ENCODE measurements around the gene TCP11L2. TPM values are rescaled to one million over a fixed set of nuclear protein-coding genes. Genes with fewer than 3 reads are reported as not detected.
A peak's percentile ranks its signal among the peaks of the same experiment; 100 is the strongest.

Gene TCP11L2
- total and polyA plus RNA-seq, 2 of the 13 experiments (the other 11 are each of a cell fraction or from before 2014, with no cell fraction given): 4.6 to 24.1 TPM

GRCh38 chr12:106274575-106275121 is 27.9 kb upstream of the TCP11L2 start (continued):
- TF ChIP-seq, protein P1, sequence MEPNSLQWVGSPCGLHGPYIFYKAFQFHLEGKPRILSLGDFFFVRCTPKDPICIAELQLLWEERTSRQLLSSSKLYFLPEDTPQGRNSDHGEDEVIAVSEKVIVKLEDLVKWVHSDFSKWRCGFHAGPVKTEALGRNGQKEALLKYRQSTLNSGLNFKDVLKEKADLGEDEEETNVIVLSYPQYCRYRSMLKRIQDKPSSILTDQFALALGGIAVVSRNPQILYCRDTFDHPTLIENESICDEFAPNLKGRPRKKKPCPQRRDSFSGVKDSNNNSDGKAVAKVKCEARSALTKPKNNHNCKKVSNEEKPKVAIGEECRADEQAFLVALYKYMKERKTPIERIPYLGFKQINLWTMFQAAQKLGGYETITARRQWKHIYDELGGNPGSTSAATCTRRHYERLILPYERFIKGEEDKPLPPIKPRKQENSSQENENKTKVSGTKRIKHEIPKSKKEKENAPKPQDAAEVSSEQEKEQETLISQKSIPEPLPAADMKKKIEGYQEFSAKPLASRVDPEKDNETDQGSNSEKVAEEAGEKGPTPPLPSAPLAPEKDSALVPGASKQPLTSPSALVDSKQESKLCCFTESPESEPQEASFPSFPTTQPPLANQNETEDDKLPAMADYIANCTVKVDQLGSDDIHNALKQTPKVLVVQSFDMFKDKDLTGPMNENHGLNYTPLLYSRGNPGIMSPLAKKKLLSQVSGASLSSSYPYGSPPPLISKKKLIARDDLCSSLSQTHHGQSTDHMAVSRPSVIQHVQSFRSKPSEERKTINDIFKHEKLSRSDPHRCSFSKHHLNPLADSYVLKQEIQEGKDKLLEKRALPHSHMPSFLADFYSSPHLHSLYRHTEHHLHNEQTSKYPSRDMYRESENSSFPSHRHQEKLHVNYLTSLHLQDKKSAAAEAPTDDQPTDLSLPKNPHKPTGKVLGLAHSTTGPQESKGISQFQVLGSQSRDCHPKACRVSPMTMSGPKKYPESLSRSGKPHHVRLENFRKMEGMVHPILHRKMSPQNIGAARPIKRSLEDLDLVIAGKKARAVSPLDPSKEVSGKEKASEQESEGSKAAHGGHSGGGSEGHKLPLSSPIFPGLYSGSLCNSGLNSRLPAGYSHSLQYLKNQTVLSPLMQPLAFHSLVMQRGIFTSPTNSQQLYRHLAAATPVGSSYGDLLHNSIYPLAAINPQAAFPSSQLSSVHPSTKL (CRISPR knock-in tag; IDR thresholded peaks at IDR 0.05): peak; percentile 65
- TF ChIP-seq GATA4 (IDR thresholded peaks at IDR 0.05; ENCODE audit: borderline replicate concordance, low read depth) (no peak), GLI4 (CRISPR knock-in tag; IDR thresholded peaks at IDR 0.05; ENCODE audit: borderline replicate concordance) (no peak), ZFX (CRISPR knock-in tag; IDR thresholded peaks at IDR 0.05; ENCODE audit: low read depth) (peak; percentile 10; the same call in 1 of the 2 replicates), NR2F6 (IDR thresholded peaks at IDR 0.05) (peak; percentile 36), NR2F6 (CRISPR knock-in tag; IDR thresholded peaks at IDR 0.05) (no peak), ZNF570 (CRISPR knock-in tag; IDR thresholded peaks at IDR 0.05; ENCODE audit: borderline replicate concordance) (no peak), LCORL (IDR thresholded peaks at IDR 0.05) (no peak), LCORL (CRISPR knock-in tag; IDR thresholded peaks at IDR 0.05) (no peak), ZSCAN20 (CRISPR knock-in tag; IDR thresholded peaks at IDR 0.05; ENCODE audit: borderline replicate concordance) (peak; percentile 54; the same call in 1 of the 2 replicates), ZNF761 (CRISPR knock-in tag; conservative IDR thresholded peaks at IDR 0.05) (no peak), ZNF580 (CRISPR knock-in tag; IDR thresholded peaks at IDR 0.05; ENCODE audit: borderline replicate concordance, low read depth) (no peak), NCOR1 (IDR thresholded peaks at IDR 0.05; ENCODE audit: borderline replicate concordance, low read length) (0 out of 2 replicates have a peak, but pooled peaks have one; percentile 28), PRMT3 (CRISPR knock-in tag; IDR thresholded peaks at IDR 0.05; ENCODE audit: borderline replicate concordance, low read depth) (no peak), DMAP1 (CRISPR knock-in tag; IDR thresholded peaks at IDR 0.05) (0 out of 2 replicates have a peak, but pooled peaks have one; percentile 31), ZNF550 (CRISPR knock-in tag; IDR thresholded peaks at IDR 0.05; ENCODE audit: borderline replicate concordance) (no peak), GATAD2A (CRISPR knock-in tag; IDR thresholded peaks at IDR 0.05) (0 out of 2 replicates have a peak, but pooled peaks have one; percentile 45), ZNF503 (CRISPR knock-in tag; IDR thresholded peaks at IDR 0.05) (peak; percentile 56; the same call in 1 of the 2 replicates), ZNF746 (CRISPR knock-in tag; IDR thresholded peaks at IDR 0.05) (no peak)
- TF ChIP-seq, protein P2, sequence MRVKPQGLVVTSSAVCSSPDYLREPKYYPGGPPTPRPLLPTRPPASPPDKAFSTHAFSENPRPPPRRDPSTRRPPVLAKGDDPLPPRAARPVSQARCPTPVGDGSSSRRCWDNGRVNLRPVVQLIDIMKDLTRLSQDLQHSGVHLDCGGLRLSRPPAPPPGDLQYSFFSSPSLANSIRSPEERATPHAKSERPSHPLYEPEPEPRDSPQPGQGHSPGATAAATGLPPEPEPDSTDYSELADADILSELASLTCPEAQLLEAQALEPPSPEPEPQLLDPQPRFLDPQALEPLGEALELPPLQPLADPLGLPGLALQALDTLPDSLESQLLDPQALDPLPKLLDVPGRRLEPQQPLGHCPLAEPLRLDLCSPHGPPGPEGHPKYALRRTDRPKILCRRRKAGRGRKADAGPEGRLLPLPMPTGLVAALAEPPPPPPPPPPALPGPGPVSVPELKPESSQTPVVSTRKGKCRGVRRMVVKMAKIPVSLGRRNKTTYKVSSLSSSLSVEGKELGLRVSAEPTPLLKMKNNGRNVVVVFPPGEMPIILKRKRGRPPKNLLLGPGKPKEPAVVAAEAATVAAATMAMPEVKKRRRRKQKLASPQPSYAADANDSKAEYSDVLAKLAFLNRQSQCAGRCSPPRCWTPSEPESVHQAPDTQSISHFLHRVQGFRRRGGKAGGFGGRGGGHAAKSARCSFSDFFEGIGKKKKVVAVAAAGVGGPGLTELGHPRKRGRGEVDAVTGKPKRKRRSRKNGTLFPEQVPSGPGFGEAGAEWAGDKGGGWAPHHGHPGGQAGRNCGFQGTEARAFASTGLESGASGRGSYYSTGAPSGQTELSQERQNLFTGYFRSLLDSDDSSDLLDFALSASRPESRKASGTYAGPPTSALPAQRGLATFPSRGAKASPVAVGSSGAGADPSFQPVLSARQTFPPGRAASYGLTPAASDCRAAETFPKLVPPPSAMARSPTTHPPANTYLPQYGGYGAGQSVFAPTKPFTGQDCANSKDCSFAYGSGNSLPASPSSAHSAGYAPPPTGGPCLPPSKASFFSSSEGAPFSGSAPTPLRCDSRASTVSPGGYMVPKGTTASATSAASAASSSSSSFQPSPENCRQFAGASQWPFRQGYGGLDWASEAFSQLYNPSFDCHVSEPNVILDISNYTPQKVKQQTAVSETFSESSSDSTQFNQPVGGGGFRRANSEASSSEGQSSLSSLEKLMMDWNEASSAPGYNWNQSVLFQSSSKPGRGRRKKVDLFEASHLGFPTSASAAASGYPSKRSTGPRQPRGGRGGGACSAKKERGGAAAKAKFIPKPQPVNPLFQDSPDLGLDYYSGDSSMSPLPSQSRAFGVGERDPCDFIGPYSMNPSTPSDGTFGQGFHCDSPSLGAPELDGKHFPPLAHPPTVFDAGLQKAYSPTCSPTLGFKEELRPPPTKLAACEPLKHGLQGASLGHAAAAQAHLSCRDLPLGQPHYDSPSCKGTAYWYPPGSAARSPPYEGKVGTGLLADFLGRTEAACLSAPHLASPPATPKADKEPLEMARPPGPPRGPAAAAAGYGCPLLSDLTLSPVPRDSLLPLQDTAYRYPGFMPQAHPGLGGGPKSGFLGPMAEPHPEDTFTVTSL (CRISPR knock-in tag; IDR thresholded peaks at IDR 0.05; ENCODE audit: borderline replicate concordance): peak; percentile 75; the same call in 1 of the 2 replicates
